Liver (tissue), 9 donors: ENCODE results near the gene FRA10AC1. TPM values are rescaled to one million over a fixed set of nuclear protein-coding genes. Genes with fewer than 3 reads are reported as not detected.

ENCODE experiments used
- DNase-seq: peaks from one replicate; pipeline ENCODE4 v3.0.0-alpha.2; 2017; ENCODE audit warnings: low spot score
- H3K27ac ChIP-seq, 2 donors: one replicate each; pipeline ENCODE4 v1.7.0; 2013; ENCODE audit warnings: inconsistent platforms in 2 of 2, low read length in 2 of 2, control low read depth in 1 of 2, low read depth in 1 of 2, mild to moderate bottlenecking in 1 of 2
- H3K27me3 ChIP-seq, 4 donors: one replicate each; pipeline versions ENCODE4 v1.6.1 to v1.7.0; 2013; ENCODE audit warnings: low read length in 3 of 4, inconsistent platforms in 1 of 4, mild to moderate bottlenecking in 1 of 4, moderate library complexity in 1 of 4; ENCODE audit not compliant: control insufficient read depth in 4 of 4, insufficient read depth in 4 of 4
- H3K36me3 ChIP-seq, 4 donors: one replicate each; pipeline versions ENCODE4 v1.6.1 to v1.7.0; 2013; ENCODE audit warnings: low read length in 3 of 4, mild to moderate bottlenecking in 3 of 4, low read depth in 1 of 4, moderate library complexity in 1 of 4; ENCODE audit not compliant: control insufficient read depth in 4 of 4, insufficient read depth in 3 of 4
- H3K4me1 ChIP-seq, 4 donors: one replicate each; pipeline versions ENCODE4 v1.6.1 to v1.7.0; 2013; ENCODE audit warnings: low read length in 3 of 4, mild to moderate bottlenecking in 3 of 4, moderate library complexity in 1 of 4; ENCODE audit not compliant: control insufficient read depth in 4 of 4, insufficient read depth in 4 of 4
- H3K4me3 ChIP-seq, 3 donors: one replicate each; pipeline versions ENCODE4 v1.6.1 to v1.7.0; 2013; ENCODE audit warnings: low read length in 3 of 3, control low read depth in 1 of 3, low read depth in 1 of 3, mild to moderate bottlenecking in 1 of 3
- H3K9ac ChIP-seq, 2 donors: one replicate each; pipeline ENCODE4 v1.7.0; 2013; ENCODE audit warnings: low read length in 2 of 2, mild to moderate bottlenecking in 2 of 2, moderate library complexity in 2 of 2, control low read depth in 1 of 2, low read depth in 1 of 2
- H3K9me3 ChIP-seq, 4 donors: one replicate each; pipeline versions ENCODE4 v1.6.1 to v1.7.0; 2013; ENCODE audit warnings: low read length in 3 of 4; ENCODE audit not compliant: control insufficient read depth in 4 of 4
- ATF3 ChIP-seq: IDR thresholded peaks from 2 replicates; pipeline ENCODE4 v1.6.1; 2016; ENCODE audit warnings: antibody characterized with exemption
- CTCF ChIP-seq: fragments of 150-350 bp; IDR thresholded peaks from 2 replicates; pipeline ENCODE4 v1.5.1; 2017; ENCODE audit warnings: improper control_type of control experiment, low read depth, low read length; ENCODE audit not compliant: missing input control
- EGR1 ChIP-seq, 2 donors: IDR thresholded peaks; 2 replicates each; pipeline ENCODE4 v1.6.1; 2016 to 2018; ENCODE audit warnings: antibody characterized with exemption in 2 of 2, low read depth in 2 of 2
- FOXA1 ChIP-seq: IDR thresholded peaks from 2 replicates; pipeline ENCODE4 v1.6.1; 2016; ENCODE audit warnings: antibody characterized with exemption
- FOXA2 ChIP-seq: IDR thresholded peaks from 2 replicates; pipeline ENCODE4 v1.6.1; 2016; ENCODE audit warnings: antibody characterized with exemption
- GABPA ChIP-seq, 2 donors: IDR thresholded peaks in 1 of 2; conservative IDR thresholded peaks in 1 of 2; 2 replicates each; pipeline ENCODE4 v1.6.1; 2016; ENCODE audit warnings: antibody characterized with exemption in 2 of 2, mild to moderate bottlenecking in 1 of 2, moderate library complexity in 1 of 2
- HNF4A ChIP-seq, 2 donors: conservative IDR thresholded peaks; 2 replicates each; pipeline ENCODE4 v1.6.1; 2016; ENCODE audit warnings: antibody characterized with exemption in 2 of 2, mild to moderate bottlenecking in 2 of 2
- HNF4G ChIP-seq: IDR thresholded peaks from 2 replicates; pipeline ENCODE4 v1.6.1; 2016; ENCODE audit warnings: antibody characterized with exemption
- JUND ChIP-seq, 2 donors: IDR thresholded peaks; 2 replicates each; pipeline ENCODE4 v1.6.1; 2016; ENCODE audit warnings: antibody characterized with exemption in 2 of 2
- MAX ChIP-seq: IDR thresholded peaks from 2 replicates; pipeline ENCODE4 v1.6.1; 2016; ENCODE audit warnings: antibody characterized with exemption
- NR2F2 ChIP-seq: IDR thresholded peaks from 2 replicates; pipeline ENCODE4 v1.6.1; 2016; ENCODE audit warnings: antibody characterized with exemption
- RAD21 ChIP-seq, 2 donors: IDR thresholded peaks; 2 replicates each; pipeline ENCODE4 v1.6.1; 2016; ENCODE audit warnings: antibody characterized with exemption in 2 of 2, mild to moderate bottlenecking in 2 of 2
- REST ChIP-seq: IDR thresholded peaks from 2 replicates; pipeline ENCODE4 v1.6.1; 2016; ENCODE audit warnings: antibody characterized with exemption, mild to moderate bottlenecking
- RXRA ChIP-seq, 2 donors: IDR thresholded peaks; 2 replicates each; pipeline ENCODE4 v1.6.1; 2017 to 2018; ENCODE audit warnings: antibody characterized with exemption in 2 of 2, mild to moderate bottlenecking in 1 of 2
- SP1 ChIP-seq: IDR thresholded peaks from 2 replicates; pipeline ENCODE4 v1.6.1; 2018; ENCODE audit warnings: antibody characterized with exemption, mild to moderate bottlenecking
- TAF1 ChIP-seq: conservative IDR thresholded peaks from 2 replicates; pipeline ENCODE4 v1.6.1; 2016; ENCODE audit warnings: antibody characterized with exemption, mild to moderate bottlenecking
- YY1 ChIP-seq: IDR thresholded peaks from 2 replicates; pipeline ENCODE4 v1.6.1; 2016; ENCODE audit warnings: antibody characterized with exemption, mild to moderate bottlenecking
- ZBTB33 ChIP-seq: IDR thresholded peaks from 2 replicates; pipeline ENCODE4 v1.6.1; 2016; ENCODE audit warnings: antibody characterized with exemption
- WGBS: extraction: QIAGEN DNeasy Blood & Tissue Kit; methylation state at CpG from one replicate; pipeline ENCODE4 v1.1.7; 2013; 5-methylcytosine and 5-hydroxymethylcytosine counted together
- polyA plus RNA-seq, 2 donors: library from polyadenylated mRNA; stranded (reverse) in 1 of 2; unstranded in 1 of 2; fragments of 200-250 nt in 1 of 2; fragments of >200 nt in 1 of 2; fragmentation: Nextera tagmentation in 1 of 2; extraction: Ambion mirVana in 1 of 2; gene quantifications; one replicate each; pipeline versions ENCODE4 v1.2.1 to v1.2.3, GENCODE V29; 2013 to 2015
- total RNA-seq, 2 donors: library from RNA; depleted of rRNA; stranded (reverse); fragments of >200 nt; gene quantifications; one replicate each; pipeline ENCODE4 v1.2.3, GENCODE V29; 2014
- donor health status: healthy.
- donor health status: healthy.
- donor health status: healthy.
- donor health status: healthy.
- donor health status: healthy.

The FRA10AC1 gene
- total and polyA plus RNA-seq, 4 donors: 2.5 to 19.2 (median 5.8) TPM

GRCh38 chr10:93672890-93673289, 29.5 kb downstream of the FRA10AC1 start:
- DNase-seq: no peak
- Histone ChIP-seq H3K36me3 (peaks cover 0 to 3% (median 1%) of the 10 kb centered on the region in 4 donors), H3K4me1 (peaks cover 3 to 54% (median 44%) of the 10 kb centered on the region in 4 donors), H3K9ac (no peak overlapping the region), H3K4me3 (no peak overlapping the region), H3K27ac (peak overlapping the region; percentile 49 to 63), H3K27me3 (no peaks in the 10 kb centered on the region), H3K9me3 (no peaks in the 10 kb centered on the region)
- WGBS: 48% methylated on average over 2 of the region's 2 CpGs
- TF ChIP-seq RXRA (IDR thresholded peaks at IDR 0.05): peak; percentile 5 to 14
- TF ChIP-seq REST: no peak
- peak in 1 of 2 donors; percentile 7 for TF ChIP-seq HNF4A (conservative IDR thresholded peaks at IDR 0.05)

- Histone ChIP-seq H3K4me3 (peak overlapping the region in 1 of 3 donors; percentile 15), H3K9me3 (no peaks in the 10 kb centered on the region), H3K4me1 (peaks cover 5 to 60% (median 50%) of the 10 kb centered on the region in 4 donors), H3K9ac (peak overlapping the region in 1 of 2 donors; percentile 60), H3K27ac (peak overlapping the region; percentile 49 to 63), H3K27me3 (no peaks in the 10 kb centered on the region), H3K36me3 (peaks cover 0 to 3% (median under 1%) of the 10 kb centered on the region in 4 donors)
- no peak for DNase-seq
- WGBS: 43% methylated on average over 2 of the region's 2 CpGs
- peak; percentile 66 for TF ChIP-seq REST
- peak; percentile 84 for TF ChIP-seq YY1
- peak; percentile 100 for TF ChIP-seq HNF4A (conservative IDR thresholded peaks at IDR 0.05)
- peak; percentile 77 for TF ChIP-seq MAX
- peak; percentile 67 to 76 for TF ChIP-seq JUND (IDR thresholded peaks at IDR 0.05)
- TF ChIP-seq ATF3: peak; percentile 67
- TF ChIP-seq HNF4G: peak; percentile 99
- peak; percentile 45 to 61 for TF ChIP-seq RAD21 (IDR thresholded peaks at IDR 0.05)
- no peak for TF ChIP-seq EGR1 (IDR thresholded peaks at IDR 0.05; ENCODE audit: low read depth in 2 of 2)
- TF ChIP-seq FOXA1: peak; percentile 83
- TF ChIP-seq CTCF: no peak
- TF ChIP-seq SP1: peak; percentile 99
- peak; percentile 92 to 93 for TF ChIP-seq RXRA (IDR thresholded peaks at IDR 0.05)
- peak; percentile 50 for TF ChIP-seq TAF1
- TF ChIP-seq ZBTB33: peak; percentile 77
- peak; percentile 95 for TF ChIP-seq FOXA2
- TF ChIP-seq GABPA (IDR thresholded peaks at IDR 0.05 in 1 of 2, conservative IDR thresholded peaks at IDR 0.05 in 1 of 2): no peak
- peak; percentile 69 for TF ChIP-seq NR2F2
These were observed 30.2 kb downstream of the FRA10AC1 start for GRCh38 chr10:93672022-93672678.
